Stimulated activated CD8-positive, alpha-beta memory T cell treated with anti-CD3 and anti-CD28 coated beads, Interleukin-12 subunit alpha, Interleukin-12 subunit beta, amount 100 ng/mL, for 1 hour (primary cell): ENCODE results near the gene GUCY2F.

Experiments used
- DNase-seq: peaks from one replicate; pipeline ENCODE4 v3.0.0-alpha.2; 2020; ENCODE audit warnings: low read depth

Gene GUCY2F

DNA sequence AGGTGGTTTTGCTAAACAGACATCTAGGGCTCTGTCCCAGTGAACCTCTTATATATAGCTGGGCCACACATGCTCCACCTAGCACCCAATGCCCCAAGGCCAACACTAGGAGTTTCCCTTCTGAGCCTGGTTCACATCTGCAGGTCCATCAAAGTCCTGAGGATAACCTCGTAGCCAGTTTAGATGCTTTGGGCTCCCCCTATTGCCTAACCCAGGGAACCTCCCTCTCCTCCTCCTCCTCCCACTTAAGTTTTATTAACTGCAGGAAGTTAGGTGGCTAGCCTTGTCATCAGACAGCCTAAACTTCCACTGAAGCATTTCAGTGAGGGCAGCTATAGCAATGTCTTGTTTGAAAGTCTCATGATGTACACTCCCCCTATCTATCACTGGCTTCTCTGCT, 88.0 kb downstream of the GUCY2F start:
- DNase-seq = no peak

DNA sequence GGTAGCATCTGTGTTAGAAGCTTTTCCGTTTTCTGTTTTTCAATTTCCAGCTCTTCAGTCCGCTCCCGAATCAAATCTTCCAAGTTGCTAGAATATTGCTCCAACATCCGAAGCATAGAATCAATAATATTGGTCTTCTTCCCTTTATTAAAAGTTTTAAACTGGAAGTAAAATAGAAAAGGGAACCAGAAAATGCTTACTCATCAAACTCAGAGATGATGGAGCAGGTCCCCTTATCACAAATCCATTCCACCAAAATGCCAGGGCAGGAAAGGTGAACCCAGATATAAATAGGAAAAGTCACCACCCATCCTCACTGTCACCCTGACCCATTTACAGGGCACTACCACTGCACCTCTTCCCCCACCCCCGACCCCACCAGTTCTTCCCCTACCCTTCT, 89.0 kb downstream of the GUCY2F start:
- no peak for DNase-seq

DNA sequence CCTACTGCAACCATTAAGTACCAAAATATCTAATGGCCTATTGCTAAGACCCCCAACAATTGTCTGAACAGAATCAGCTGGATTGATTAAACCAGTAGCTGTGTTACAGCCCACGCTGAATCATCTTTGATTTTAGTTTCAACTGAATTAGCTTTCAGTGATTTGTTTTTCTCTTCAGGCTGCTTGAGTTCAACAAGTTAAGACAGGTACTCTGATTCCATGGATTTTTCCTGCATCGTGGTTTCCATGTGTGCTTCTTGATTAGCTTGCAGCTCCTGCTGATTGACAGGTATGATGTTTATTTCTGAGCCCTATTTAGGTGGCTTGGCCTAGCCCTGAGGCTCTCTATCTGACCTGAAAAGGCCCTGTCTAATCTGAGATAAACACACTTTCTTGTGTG, 91.3 kb downstream of the GUCY2F start:
- DNase-seq = no peak

DNA sequence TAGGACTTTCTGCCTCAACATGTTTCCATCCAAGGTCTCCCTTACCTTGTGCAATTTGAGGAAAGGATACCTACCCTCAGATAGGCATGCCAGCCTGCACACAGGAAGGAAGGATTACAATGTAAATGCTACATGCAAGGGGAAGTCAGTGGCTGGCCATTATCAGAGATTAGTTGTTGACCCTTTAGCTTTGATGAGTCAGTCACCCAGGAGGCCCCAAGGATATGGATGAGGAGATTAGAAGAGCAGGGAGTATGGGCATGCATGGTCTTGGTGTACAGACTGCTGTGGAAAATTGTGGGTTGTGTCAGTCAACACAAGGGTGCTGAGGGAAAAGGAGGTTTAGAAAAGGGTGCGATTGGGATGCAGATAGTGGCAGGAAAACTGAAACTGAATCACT, 92.0 kb downstream of the GUCY2F start:
- DNase-seq = no peak

DNA sequence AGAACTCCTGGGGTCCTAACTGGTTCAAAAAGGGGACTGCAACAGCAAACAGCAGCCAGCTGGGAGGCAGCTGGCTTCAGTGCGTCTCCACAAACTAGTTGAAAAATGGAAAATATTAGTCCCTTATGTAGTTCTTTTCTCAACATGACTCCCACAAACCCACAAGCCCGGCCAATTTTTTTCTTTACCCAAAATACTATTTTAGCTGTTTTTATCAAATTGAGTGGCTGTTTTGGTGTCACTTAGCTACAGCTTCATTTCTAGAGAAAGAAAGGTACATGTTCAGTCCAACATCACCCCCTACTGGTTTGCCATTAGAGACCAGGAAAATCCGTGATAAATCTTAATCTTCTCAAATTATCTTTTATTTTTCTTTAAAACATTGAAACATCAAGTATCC, 97.2 kb downstream of the GUCY2F start:
- no peak for DNase-seq

DNA sequence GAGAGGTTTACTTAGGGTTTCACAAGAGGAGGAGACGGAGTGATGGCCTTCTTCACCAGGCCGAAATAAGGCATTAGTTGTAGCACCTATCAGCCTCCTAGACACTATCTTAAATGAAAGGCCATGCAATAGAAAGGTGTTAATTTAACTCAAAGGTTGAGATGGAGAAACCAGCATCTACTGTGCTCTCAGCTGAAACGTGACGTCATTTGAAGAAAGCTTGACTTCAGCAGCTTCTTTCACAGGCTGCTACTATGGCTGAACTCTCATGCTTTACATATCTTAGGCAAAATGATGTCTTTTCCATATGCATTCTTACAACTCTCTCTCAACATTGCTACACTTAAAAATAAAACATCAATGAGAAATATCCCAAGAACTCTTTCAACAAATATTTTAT, 99.6 kb downstream of the GUCY2F start:
- DNase-seq = no peak

DNA sequence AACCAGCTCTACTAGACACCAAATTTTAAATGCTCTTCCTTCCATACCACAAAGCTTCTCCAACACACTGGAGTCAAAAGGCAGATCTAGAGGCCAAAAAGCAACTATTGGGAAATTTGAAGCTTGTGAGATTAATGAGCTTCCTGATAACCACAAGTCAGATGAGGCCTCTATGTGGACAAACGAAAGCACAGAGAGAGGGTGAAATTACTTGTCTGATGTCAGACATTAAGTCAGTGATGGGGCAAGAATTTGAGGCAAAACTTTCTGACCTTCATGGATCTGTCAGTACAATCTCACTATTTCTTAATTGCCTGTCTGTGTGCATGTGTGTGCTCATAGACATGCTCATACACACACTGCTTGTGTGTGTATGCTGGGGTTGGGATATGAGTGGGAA, 103.6 kb downstream of the GUCY2F start:
- no peak for DNase-seq

DNA sequence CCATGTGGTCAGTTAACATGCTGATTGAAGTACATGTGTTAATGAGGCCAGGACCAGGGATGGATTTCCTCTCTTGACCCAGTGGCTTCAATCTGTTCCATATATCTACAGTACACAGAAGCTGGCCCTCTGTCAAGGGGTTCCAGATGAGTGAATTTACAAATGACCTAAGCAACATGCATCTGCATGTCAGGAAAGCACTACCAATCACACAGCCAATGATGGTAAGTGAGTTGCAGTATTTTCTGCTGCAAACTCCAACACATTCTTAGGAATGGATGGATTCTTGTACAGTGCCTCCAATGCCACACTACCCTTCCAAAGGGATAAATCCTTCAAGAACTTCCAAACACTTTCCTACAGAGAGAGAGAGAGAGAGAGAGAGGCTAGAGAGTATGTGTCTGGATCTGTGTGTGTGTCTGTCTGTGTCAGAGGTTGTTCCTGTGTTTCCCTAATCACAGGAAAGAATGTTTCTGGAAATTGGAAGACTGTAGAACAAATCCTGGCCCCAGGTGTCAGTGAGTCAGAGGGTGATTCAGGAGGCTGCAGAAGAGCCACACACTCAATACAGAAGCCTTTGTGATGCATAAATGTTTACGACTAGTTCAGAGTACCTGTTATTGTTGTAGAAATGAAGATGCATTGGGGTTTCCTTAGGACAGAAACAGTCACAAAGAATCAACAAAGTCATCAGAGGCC, 107.5 kb downstream of the GUCY2F start:
- no peak for DNase-seq

DNA sequence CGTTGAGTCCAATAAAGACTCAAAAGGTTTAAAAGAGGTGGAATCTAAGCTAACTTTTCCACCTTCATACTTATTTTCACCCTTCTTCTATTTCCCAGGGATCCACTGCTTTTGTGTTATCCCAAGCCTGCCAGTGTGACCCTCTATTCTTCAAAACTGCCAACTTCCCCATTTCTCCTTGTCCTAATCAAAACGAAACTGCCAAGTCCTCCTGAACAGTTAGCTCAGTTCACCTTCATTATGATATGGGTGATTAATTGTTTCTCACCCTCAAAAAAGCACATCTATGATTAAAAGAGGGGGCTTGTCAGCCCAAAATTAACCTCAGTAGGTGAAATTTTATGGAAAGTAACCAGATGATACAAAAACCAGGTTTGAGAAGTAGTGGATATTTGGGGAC, 108.4 kb downstream of the GUCY2F start:
- no peak for DNase-seq

DNA sequence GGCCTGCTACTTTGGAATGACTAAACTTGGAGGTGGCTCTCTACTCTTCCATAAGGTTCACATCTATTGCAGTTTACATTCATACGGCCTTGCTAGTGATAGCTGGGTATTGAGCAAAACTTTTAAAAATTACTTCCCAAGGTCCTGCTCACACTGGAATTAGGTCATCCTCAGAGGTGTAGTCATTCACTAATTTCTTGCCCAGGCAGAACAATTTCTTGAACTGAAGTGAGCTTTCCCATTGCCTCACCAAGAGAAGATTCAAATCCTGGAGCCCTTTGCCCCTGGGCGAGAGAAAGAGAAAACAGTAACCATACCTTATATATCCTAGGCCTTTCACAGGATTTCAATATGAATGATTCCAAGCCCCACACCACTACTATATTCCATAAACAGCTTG, 109.2 kb downstream of the GUCY2F start:
- no peak for DNase-seq

DNA sequence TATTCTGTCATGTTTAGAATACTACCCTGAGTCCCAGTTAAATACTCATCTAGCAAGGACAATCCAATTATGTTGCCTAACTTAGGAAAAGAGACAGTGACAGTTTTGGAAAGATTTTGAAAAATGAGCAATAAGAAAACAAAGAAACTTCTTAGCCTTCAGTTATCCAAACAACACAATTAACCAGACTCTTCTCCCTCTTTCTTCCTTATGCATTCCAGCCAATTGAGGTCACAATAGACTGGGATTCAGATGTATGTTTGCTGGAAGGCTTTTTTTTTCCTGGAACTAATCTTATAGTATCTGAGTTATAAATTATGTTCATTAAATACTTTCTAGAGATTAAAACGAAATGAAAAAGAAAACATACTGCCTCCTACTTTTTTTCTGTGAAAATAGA, 109.6 kb downstream of the GUCY2F start:
- DNase-seq = no peak

DNA sequence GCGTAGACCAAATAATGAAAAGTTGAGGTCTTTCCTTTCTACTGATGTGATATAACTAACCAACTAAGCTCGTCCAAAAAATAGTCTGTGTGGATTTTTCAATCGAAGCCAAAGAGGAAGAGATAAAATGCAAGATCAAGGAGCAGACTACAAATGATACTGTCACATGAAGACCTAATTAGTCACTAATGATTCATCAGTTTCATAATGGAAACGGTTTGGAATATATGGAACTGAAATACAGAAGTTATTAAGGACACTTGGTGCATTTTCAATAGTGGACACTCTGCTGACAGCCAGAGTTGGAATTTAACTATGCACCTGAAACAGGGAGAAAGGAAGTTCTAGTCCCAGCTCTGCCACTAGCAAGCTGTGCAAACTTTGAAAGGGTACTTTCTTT, 119.8 kb downstream of the GUCY2F start:
- DNase-seq = no peak

DNA sequence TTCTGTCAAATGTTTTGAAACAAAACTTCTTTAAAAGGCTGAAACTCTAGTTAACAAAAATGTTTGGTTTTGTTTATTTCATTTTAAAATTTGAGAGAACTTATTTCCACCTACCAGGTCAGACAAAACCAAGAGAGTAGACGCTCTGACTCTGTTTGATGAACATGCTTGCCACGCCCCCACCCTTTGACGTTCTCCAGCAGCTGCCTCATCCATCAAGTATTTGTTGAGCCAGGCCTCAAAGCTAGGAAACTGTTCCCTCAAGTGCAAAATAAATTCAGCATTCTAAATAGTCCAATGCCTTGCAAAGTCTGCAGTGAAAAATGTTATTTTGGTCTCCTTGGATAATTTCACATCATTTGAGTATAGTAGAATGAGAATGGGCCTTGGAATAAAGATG, 121.6 kb downstream of the GUCY2F start:
- DNase-seq = no peak

DNA sequence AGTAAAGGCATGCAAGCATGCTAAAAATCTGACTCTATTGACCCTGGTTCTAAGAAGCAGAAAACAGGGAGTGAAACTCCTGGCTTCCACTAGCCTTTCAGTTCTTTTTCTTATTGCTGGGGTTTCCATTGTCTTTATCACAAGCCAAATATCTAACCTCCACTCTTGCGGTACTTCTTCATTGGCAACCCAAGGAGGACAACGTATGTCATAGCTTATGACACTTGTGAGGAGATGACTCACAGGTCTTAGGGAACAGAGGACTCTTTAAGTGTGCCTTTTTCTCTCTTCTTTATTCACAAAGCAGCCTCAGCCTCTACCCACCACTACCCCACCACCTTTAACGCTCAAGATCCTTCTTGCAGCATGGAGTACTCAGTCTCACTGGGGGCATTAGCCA, 124.2 kb downstream of the GUCY2F start:
- DNase-seq = no peak

DNA sequence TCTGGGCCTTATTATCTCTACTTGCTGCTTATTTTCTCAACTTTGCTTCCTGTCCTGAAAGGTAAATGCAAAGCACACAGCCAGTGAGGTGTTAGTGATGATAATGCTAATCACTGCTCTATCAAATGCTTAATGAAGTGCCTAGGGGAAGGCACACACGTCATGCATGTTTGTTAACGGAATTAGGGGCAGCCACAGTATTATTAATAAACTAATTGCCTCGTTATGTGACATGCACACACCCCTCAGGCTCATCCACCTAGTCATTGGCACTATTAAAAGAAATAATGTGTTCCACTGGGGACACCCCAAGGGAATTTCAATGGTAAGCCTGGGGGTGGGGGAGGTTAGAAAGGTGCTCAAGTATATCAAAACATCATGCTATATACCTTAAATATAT, 125.2 kb downstream of the GUCY2F start:
- DNase-seq = no peak

DNA sequence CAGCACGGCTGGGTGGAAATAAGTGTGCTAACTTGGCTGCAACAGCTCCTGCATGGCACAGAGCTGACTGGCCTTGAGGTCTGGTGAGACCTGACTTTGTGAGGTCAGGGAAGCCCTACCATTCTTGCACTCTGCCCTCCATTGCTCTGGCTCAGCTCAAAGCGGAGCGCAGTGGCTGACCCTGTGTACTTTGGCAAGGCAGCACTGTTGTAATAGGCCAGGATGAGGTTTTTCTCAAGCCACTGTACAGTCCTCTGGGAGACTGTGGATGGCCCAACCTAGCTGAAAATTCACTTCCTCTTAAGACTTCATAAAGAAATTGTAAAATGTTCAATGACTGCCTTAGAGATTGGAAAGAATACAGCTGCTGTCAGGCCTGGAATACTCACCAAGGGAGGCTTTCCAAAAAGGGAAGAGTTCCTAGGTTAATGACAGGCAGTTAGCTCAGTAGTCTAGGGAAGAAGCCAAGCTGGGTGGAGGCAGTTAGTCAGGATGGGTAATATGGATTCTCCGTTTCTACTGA, 129.8 kb downstream of the GUCY2F start:
- DNase-seq = no peak

DNA sequence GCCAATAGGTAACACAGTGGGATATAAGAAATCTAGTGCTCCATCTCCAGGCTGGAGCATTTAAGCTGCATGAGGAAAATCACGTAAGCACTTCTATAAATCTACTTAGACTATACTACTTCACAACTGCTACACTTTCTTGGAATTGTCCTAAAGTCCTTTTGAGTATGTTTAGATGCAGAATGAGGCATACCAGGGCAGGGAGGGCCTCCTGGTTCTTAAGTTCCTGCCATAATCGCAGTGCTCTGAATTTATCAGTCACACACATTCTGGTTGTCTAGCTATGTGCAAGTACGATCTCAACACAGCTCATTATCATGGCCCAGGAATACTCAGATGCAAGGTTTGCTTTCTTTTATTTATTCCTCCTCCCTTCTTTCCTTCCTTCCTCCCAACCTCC, 130.3 kb downstream of the GUCY2F start:
- DNase-seq = no peak

DNA sequence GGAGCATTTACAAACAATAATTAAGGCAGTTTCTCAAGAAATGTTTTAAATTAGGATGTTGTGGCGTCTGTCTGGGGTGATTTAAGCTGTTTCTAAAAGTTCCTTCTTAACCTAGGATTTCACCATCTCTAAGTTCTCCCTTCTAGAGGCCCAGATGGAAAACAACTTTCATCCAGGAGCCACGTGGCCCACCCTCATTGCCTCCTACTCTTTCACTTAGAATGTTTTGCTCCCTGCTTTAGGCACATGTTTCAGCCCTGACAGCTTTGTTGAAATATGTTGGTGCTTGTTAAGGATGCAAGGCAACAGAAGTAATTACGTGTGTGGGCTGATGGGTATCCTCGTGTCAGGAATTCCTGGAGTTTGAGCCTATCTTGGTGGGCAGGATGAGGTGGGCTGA, 131.3 kb downstream of the GUCY2F start:
- no peak for DNase-seq

DNA sequence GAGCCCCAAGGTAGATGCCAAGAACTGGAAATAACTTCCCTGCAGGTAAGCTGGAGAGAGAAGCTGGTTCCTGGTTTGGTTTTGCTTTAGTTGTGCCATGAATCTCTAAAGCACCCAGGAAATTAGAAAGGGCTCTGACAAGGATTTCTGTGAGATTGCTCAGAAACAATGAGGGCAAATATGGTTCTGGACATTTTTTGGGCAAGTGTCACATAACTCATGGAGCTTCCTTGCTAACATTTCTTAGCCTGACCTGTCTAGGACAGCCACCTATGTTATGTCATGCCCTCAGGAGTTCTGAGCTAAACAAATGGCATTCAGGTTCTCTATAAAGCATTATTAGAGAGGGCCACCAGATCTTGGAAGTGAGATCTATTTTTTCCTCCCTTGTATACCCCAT, 131.8 kb downstream of the GUCY2F start:
- DNase-seq = no peak

DNA sequence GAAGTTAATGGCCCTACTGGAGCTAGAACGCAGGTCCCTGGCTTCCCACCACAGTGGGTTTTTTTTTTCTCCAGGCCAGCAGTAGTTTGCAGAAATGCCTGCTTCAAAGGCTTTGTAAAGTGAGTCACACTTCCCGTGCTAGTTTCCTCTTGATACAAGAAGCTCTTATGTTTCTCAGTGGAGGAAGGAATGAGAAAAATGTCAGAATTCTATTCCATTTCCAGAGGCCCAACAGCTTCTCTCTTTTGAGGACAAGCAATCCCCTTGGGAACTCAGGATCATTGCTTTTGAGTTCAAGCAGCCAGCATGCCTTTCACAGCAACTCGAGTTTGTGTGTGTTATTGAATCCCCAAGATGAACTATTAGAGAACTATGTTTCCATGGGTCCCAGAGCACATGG, 134.3 kb downstream of the GUCY2F start:
- no peak for DNase-seq

DNA sequence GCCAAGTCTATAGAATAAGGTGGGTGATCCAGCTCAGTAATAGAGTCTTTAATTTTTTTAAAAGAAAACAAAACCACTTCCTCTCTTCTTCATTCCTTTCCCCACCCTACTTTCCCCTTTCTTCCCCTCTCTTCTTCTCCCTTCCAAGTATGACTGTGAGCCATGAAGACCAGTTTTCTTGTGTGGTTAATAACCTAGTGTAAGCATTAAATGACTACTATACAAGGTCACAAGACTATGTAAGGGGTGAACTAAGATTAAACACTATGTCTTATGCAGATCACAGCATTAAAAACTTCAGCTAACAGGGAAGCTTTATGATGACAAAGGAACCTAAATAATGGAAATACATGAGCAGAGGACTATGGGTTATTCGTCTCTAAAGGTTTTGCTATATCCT, 135.4 kb downstream of the GUCY2F start:
- no peak for DNase-seq

DNA sequence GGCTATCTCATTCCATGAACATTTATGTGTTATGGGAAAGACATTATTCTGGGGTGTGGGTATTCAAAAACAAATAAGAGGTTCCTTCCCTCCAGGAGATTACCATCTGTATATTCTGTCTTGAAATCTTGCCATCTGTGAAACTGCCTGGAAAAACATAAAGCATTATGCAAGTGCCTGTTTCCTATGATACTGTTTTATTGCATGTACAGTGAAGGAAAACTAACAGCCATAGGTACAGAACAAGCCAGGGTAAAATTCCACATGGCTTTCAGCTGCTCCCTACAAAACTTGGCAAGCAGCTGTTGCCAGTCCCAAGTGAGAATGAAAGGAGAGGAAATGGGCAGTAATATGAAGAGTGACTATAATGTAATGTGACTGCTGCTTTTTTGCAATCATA, 136.0 kb downstream of the GUCY2F start:
- no peak for DNase-seq

DNA sequence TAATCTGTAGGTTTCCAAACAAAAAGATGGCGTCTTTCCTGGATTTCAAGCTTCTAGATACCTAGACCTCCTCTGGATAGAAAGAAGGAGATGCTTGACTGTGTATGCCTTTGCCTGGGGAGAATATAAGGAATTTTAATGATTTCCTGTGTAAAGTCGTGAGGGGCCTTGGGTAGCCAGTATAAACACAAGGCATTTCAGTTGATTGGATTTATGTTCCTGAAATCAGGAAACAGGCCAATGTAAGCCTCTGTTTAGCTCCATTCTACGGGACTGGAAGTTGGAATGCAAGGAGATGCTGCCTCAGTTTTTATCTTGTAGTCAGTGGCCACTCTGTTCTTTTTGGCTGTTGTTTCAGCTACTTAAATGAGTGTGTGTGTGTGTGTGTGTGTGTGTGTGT, 137.2 kb downstream of the GUCY2F start:
- DNase-seq = no peak

DNA sequence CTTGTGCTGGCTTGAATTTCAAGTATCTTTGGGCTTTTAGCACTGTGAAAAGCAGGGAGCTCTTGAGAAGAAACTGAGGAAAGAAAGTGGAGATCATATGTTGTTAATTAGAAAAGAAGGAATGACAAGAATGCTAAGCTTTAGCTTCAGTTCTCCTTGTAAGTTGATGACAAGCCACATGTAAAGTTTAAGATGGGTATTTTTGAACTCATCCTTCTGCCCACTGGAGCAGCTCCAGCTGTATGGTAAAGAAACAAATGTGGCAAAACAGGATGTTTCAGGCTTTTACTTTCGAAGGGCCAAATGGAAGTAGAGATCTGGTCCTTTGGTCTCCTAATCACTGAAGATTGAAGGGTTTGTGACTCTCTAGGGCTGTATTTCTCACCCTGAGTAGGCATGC, 137.8 kb downstream of the GUCY2F start:
- DNase-seq = no peak

DNA sequence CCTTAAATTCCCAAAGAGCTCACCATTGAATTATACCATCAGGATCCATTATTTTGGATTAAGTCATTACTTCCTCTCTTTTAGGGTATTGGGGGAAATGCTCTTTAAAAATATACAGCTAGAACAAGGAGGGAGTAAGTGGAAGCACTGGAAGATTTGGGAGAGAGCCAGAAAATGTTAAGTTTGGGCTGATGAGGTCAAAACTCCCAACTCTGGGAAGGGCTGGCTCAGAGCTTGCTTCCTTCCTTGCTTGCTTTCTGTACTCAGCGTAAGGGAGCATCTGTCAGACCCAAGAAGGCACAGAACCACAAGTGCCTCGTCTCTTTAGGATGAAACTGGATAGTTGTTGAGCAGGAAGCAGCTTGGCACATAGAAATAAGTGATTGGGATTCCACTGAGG, 138.2 kb downstream of the GUCY2F start:
- no peak for DNase-seq
